GM23248 (cell line): ENCODE data around the gene BCAS4. TPM values are rescaled to one million over a fixed set of nuclear protein-coding genes. Genes with fewer than 3 reads are reported as not detected.

Source experiments
- DNase-seq: peaks from one replicate; pipeline ENCODE4 v3.0.0-alpha.2; 2015
- H2AFZ ChIP-seq: fragments of 200-600 bp; sonication (generic); 2 replicates; pipeline ENCODE4 v1.6.1; 2016; ENCODE audit warnings: antibody characterized with exemption
- H3F3A ChIP-seq: fragments of 200-600 bp; sonication (generic); 2 replicates; pipeline ENCODE4 v1.6.1; 2016; ENCODE audit warnings: mild to moderate bottlenecking, antibody characterized with exemption, mixed run types; ENCODE audit not compliant: insufficient read depth
- H3K27ac ChIP-seq: fragments of 200-600 bp; sonication (generic); 2 replicates; pipeline ENCODE4 v1.5.1; 2016; ENCODE audit warnings: mild to moderate bottlenecking
- H3K27me3 ChIP-seq: fragments of 200-600 bp; sonication (generic); replicated peaks from 2 replicates; pipeline ENCODE4 v1.6.1; 2016; ENCODE audit warnings: mild to moderate bottlenecking; ENCODE audit not compliant: insufficient read depth
- H3K36me3 ChIP-seq: fragments of 200-600 bp; sonication (generic); 2 replicates; pipeline ENCODE4 v1.6.1; 2016; ENCODE audit warnings: low read depth, mild to moderate bottlenecking
- H3K4me1 ChIP-seq: fragments of 200-600 bp; sonication (generic); 2 replicates; pipeline ENCODE4 v1.6.1; 2016; ENCODE audit warnings: mild to moderate bottlenecking; ENCODE audit not compliant: insufficient read depth
- H3K4me2 ChIP-seq: fragments of 200-600 bp; sonication (generic); one replicate; pipeline ENCODE4 v1.6.1; 2016; ENCODE audit warnings: mild to moderate bottlenecking; ENCODE audit not compliant: unreplicated experiment
- H3K4me3 ChIP-seq: fragments of 200-600 bp; sonication (generic); 2 replicates; pipeline ENCODE4 v1.5.1; 2016; ENCODE audit warnings: mild to moderate bottlenecking
- H3K79me2 ChIP-seq: fragments of 200-600 bp; sonication (generic); 2 replicates; pipeline ENCODE4 v1.6.1; 2016; ENCODE audit warnings: mild to moderate bottlenecking; ENCODE audit not compliant: insufficient read depth
- H3K9ac ChIP-seq: fragments of 200-600 bp; sonication (generic); 2 replicates; pipeline ENCODE4 v1.6.1; 2016; ENCODE audit warnings: mild to moderate bottlenecking
- H3K9me2 ChIP-seq: fragments of 200-600 bp; sonication (generic); 2 replicates; pipeline ENCODE4 v1.6.1; 2016; ENCODE audit warnings: mixed run types, mild to moderate bottlenecking, moderate library complexity; ENCODE audit not compliant: insufficient read depth
- H3K9me3 ChIP-seq: fragments of 200-600 bp; sonication (generic); one replicate; pipeline ENCODE4 v1.6.1; 2017; ENCODE audit warnings: low read depth
- H4K20me1 ChIP-seq: fragments of 200-600 bp; sonication (generic); 2 replicates; pipeline ENCODE4 v1.6.0; 2016; ENCODE audit not compliant: insufficient read depth
- EZH2 ChIP-seq: fragments of 200-600 bp; sonication (generic); IDR thresholded peaks from 2 replicates; pipeline ENCODE4 v1.6.1; 2018; ENCODE audit warnings: antibody characterized with exemption, mild to moderate bottlenecking; ENCODE audit not compliant: insufficient read depth, poor library complexity, severe bottlenecking
- EZH2phosphoT487 ChIP-seq: fragments of 200-600 bp; sonication (generic); IDR thresholded peaks from 2 replicates; pipeline ENCODE4 v1.6.1; 2018; ENCODE audit warnings: antibody characterized with exemption, moderate library complexity, mild to moderate bottlenecking, low read depth; ENCODE audit not compliant: insufficient read depth
- WGBS, 2 experiments: methylation state at CpG; one replicate each; pipeline ENCODE4 v1.1.6; 2015 to 2017; ENCODE audit warnings: low lambda C conversion rate in 2 of 2, low coverage in 1 of 2; ENCODE audit errors: missing lambda C conversion rate in 2 of 2; 5-methylcytosine and 5-hydroxymethylcytosine counted together
- in situ Hi-C: fragments of 300-500 bp; cut with MboI; formaldehyde crosslinking; loops from 2 replicates; pipeline ENCODE4 v1.15.0; 2020
- polyA plus RNA-seq: library from polyadenylated mRNA; unstranded; fragments of >200 nt; fragmentation: Nextera tagmentation; extraction: Ambion mirVana; gene quantifications from 2 replicates; pipeline ENCODE4 v1.2.1, GENCODE V29; 2016
- total RNA-seq: library from RNA; depleted of rRNA; stranded (reverse); fragments of >200 nt; shearing (Covaris generic); gene quantifications from 2 replicates; pipeline ENCODE4 v1.2.3, GENCODE V29; 2014

The BCAS4 gene
- total and polyA plus RNA-seq, 2 experiments from 2014 or later, result 12.6 to 16.8 TPM

GRCh38 chr20:50843331-50844276, 48.7 kb downstream of the BCAS4 start:
- Histone ChIP-seq H3F3A (peaks cover 2% of the 10 kb centered on the region; the same call in 1 of the 2 replicates), H3K4me2 (no peak overlapping the region), H3K4me3 (no peak overlapping the region), H3K27ac (no peak overlapping the region), H3K79me2 (no peaks in the 10 kb centered on the region), H4K20me1 (no peaks in the 10 kb centered on the region), H3K27me3 (no peaks in the 10 kb centered on the region), H3K9ac (no peak overlapping the region), H3K36me3 (no peaks in the 10 kb centered on the region), H2AFZ (no peak overlapping the region), H3K9me3 (no peaks in the 10 kb centered on the region), H3K4me1 (peaks cover 1% of the 10 kb centered on the region; the same call in 1 of the 2 replicates), H3K9me2 (no peaks in the 10 kb centered on the region)
- in situ Hi-C loops, result no loop called here
- WGBS, 2 experiments, result 91 to 92% methylated on average over 9 of the region's 9 CpGs
- DNase-seq, result no peak
- no peak for TF ChIP-seq EZH2phosphoT487
- no peak for TF ChIP-seq EZH2

GRCh38 chr20:50844430-50845100, 49.7 kb downstream of the BCAS4 start:
- H4K20me1 ChIP-seq, result no peaks in the 10 kb centered on the region
- H3K9me3 ChIP-seq, result no peaks in the 10 kb centered on the region
- no peaks in the 10 kb centered on the region for H3K27me3 ChIP-seq
- H3K4me2 ChIP-seq, result no peak overlapping the region
- in situ Hi-C loops, result no loop called here
- no peak for TF ChIP-seq EZH2phosphoT487
- TF ChIP-seq EZH2, result no peak
- no peaks in the 10 kb centered on the region for H3K79me2 ChIP-seq
- WGBS, 2 experiments, result 89 to 90% methylated on average over 8 to 9 of the region's 9 CpGs
- DNase-seq, result peak; percentile 54
- H3F3A ChIP-seq, result no peaks in the 10 kb centered on the region
- H3K4me3 ChIP-seq, result no peak overlapping the region
- no peaks in the 10 kb centered on the region for H3K36me3 ChIP-seq
- no peaks in the 10 kb centered on the region for H3K9me2 ChIP-seq
- H3K4me1 ChIP-seq, result no peaks in the 10 kb centered on the region
- H2AFZ ChIP-seq, result no peak overlapping the region
- no peak overlapping the region for H3K9ac ChIP-seq
- H3K27ac ChIP-seq, result no peak overlapping the region

GRCh38 chr20:50845566-50846215, 50.8 kb downstream of the BCAS4 start:
- no peak for DNase-seq
- in situ Hi-C loops, result no loop called here
- Histone ChIP-seq H3K4me2 (no peak overlapping the region), H3F3A (no peaks in the 10 kb centered on the region), H4K20me1 (no peaks in the 10 kb centered on the region), H3K9me2 (no peaks in the 10 kb centered on the region), H3K27me3 (no peaks in the 10 kb centered on the region), H2AFZ (no peak overlapping the region), H3K4me1 (no peaks in the 10 kb centered on the region), H3K36me3 (no peaks in the 10 kb centered on the region), H3K4me3 (no peak overlapping the region), H3K79me2 (no peaks in the 10 kb centered on the region), H3K9ac (no peak overlapping the region), H3K27ac (no peak overlapping the region), H3K9me3 (no peaks in the 10 kb centered on the region)
- no peak for TF ChIP-seq EZH2phosphoT487
- TF ChIP-seq EZH2, result no peak
- 92 to 93% methylated on average over 15 of the region's 15 CpGs for WGBS, 2 experiments

- peak; percentile 39 for DNase-seq
- in situ Hi-C loops, result no loop called here
- no peaks in the 10 kb centered on the region for H3K4me1 ChIP-seq
- 50 to 59% methylated on average over 8 of the region's 8 CpGs for WGBS, 2 experiments
- H3K9ac ChIP-seq, result no peak overlapping the region
- H3K79me2 ChIP-seq, result no peaks in the 10 kb centered on the region
- no peak overlapping the region for H3K4me2 ChIP-seq
- H3K4me3 ChIP-seq, result no peak overlapping the region
- no peaks in the 10 kb centered on the region for H3K9me2 ChIP-seq
- H4K20me1 ChIP-seq, result no peaks in the 10 kb centered on the region
- no peaks in the 10 kb centered on the region for H3K27me3 ChIP-seq
- H2AFZ ChIP-seq, result no peak overlapping the region
- H3K9me3 ChIP-seq, result no peaks in the 10 kb centered on the region
- H3K36me3 ChIP-seq, result no peaks in the 10 kb centered on the region
- no peak overlapping the region for H3K27ac ChIP-seq
- no peaks in the 10 kb centered on the region for H3F3A ChIP-seq
- TF ChIP-seq EZH2phosphoT487, result no peak
- no peak for TF ChIP-seq EZH2
Observed at GRCh38 chr20:50848341-50848808, 53.5 kb downstream of the BCAS4 start.
